ENCODE results near the gene LIFR.

- TF ChIP-seq CTCF (conservative IDR thresholded peaks at IDR 0.05 in 1 of 2, IDR thresholded peaks at IDR 0.05 in 1 of 2; ENCODE audit: low read depth in 1 of 2, low read length in 2 of 2) (no peak), EZH2 (IDR thresholded peaks at IDR 0.05; ENCODE audit: low read length, missing control alignments) (no peak)
These were observed 9.2 kb downstream of the LIFR start for GRCh38 chr5:38547257-38547656.
